Gastroesophageal sphincter (tissue), 4 donors: ENCODE measurements around the gene MAML3. TPM values are rescaled to one million over a fixed set of nuclear protein-coding genes. Genes with fewer than 3 reads are reported as not detected.

Source experiments
- ATAC-seq: fragments of 150-250 bp; one replicate; pipeline ENCODE4 v1.9.1; 2016; ENCODE audit warnings: mild to moderate bottlenecking, moderate library complexity
- H3K27ac ChIP-seq, 4 donors: fragments of 200-600 bp; sonication (generic) in 3 of 4; 1 replicate in 3 of 4; 2 replicates in 1 of 4; pipeline ENCODE4 v1.5.1; 2016 to 2019
- H3K27me3 ChIP-seq: fragments of 200-600 bp; sonication (generic); one replicate; pipeline ENCODE4 v1.5.1; 2019
- H3K36me3 ChIP-seq, 2 donors: fragments of 200-600 bp; sonication (generic); one replicate each; pipeline ENCODE4 v1.5.1; 2019; ENCODE audit warnings: control low read depth in 1 of 2
- H3K4me1 ChIP-seq, 3 donors: fragments of 200-600 bp; sonication (generic); 1 replicate in 2 of 3; 2 replicates in 1 of 3; pipeline ENCODE4 v1.5.1; 2016 to 2019; ENCODE audit warnings: control low read depth in 2 of 3
- H3K4me3 ChIP-seq, 2 donors: fragments of 200-600 bp; sonication (generic); one replicate each; pipeline ENCODE4 v1.5.1; 2019; ENCODE audit warnings: mild to moderate bottlenecking in 1 of 2, moderate library complexity in 1 of 2
- H3K9me3 ChIP-seq, 3 donors: fragments of 200-600 bp; sonication (generic); one replicate each; pipeline ENCODE4 v1.5.1; 2017 to 2019; ENCODE audit warnings: control low read depth in 2 of 3
- EP300 ChIP-seq: sonication (generic); formaldehyde crosslinking; IDR thresholded peaks from one replicate; pipeline ENCODE4 v1.6.1; 2017; ENCODE audit warnings: antibody characterized with exemption, mild to moderate bottlenecking
- POLR2A ChIP-seq, 2 donors: fragments of 450-650 bp; IDR thresholded peaks; one replicate each; pipeline ENCODE4 v1.6.1; 2017; ENCODE audit warnings: antibody characterized with exemption in 2 of 2, mild to moderate bottlenecking in 2 of 2, moderate library complexity in 1 of 2
- POLR2AphosphoS5 ChIP-seq: sonication (generic); formaldehyde crosslinking; IDR thresholded peaks from one replicate; pipeline ENCODE4 v1.6.1; 2017; ENCODE audit warnings: antibody characterized with exemption
- WGBS, 2 donors: methylation state at CpG; one replicate each; pipeline ENCODE4 v1.1.5; 2018; ENCODE audit warnings: low coverage in 1 of 2; 5-methylcytosine and 5-hydroxymethylcytosine counted together
- total RNA-seq, 4 donors: library from RNA; depleted of rRNA; stranded (reverse); fragments of >200 nt; gene quantifications; one replicate each; pipeline ENCODE4 v1.1.0, GENCODE V29; 2016
- TF ChIP-seq, protein P1 (sequence below), 4 experiments: fragments of 200-600 bp in 2 of 4; fragments of 450-650 bp in 2 of 4; sonication (generic) in 1 of 4; IDR thresholded peaks; one replicate each; pipeline ENCODE4 v1.5.1; 2017 to 2019; ENCODE audit warnings: antibody characterized with exemption in 4 of 4, mild to moderate bottlenecking in 2 of 4, moderate library complexity in 2 of 4

The MAML3 gene
- total RNA-seq, 4 donors from 2014 or later: 5.3 to 10.6 (median 9.3) TPM

DNA sequence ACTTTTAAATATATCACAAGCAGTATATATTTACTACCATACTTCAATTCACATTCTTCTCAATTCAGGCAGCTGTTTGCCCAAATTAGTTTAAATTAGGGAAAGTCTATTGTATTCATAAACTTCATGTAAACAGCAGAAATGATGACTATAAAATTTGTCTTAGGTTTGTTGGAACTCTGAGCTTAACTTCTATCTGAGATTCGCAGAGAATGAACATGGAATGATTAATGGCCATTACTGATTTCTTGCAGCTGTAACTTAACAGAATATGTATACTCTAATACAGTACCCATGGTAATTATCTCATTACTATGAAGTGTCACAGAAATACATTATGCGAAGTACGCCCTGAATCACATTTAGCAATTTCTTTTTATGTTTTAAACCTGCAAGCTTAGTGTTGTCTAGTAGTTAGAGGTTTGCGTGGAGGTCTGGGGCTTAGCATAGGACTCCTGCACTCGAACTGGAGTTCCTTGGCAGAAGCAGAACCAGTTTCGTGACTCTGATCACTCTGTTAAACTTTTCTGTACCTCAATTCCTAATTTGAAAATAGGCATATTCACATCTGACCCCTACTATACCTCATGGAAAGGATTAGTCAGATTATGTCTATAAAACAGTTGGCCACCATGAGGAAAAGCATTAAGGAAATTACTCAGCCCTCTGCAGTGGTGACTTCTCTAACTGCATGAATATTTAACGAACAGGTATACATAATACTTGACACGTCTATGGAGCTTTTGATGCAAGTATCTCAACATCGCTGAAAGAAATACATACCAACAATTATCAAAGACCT lies 245.1 kb downstream of the MAML3 start:
- no peak overlapping the region for H3K27ac ChIP-seq
- H3K9me3 ChIP-seq: no peaks in the 10 kb centered on the region
- no peak overlapping the region for H3K4me3 ChIP-seq
- H3K27me3 ChIP-seq: no peaks in the 10 kb centered on the region
- TF ChIP-seq POLR2A (IDR thresholded peaks at IDR 0.05) (no peak), POLR2AphosphoS5 (no peak), EP300 (no peak)
- TF ChIP-seq, protein P1, sequence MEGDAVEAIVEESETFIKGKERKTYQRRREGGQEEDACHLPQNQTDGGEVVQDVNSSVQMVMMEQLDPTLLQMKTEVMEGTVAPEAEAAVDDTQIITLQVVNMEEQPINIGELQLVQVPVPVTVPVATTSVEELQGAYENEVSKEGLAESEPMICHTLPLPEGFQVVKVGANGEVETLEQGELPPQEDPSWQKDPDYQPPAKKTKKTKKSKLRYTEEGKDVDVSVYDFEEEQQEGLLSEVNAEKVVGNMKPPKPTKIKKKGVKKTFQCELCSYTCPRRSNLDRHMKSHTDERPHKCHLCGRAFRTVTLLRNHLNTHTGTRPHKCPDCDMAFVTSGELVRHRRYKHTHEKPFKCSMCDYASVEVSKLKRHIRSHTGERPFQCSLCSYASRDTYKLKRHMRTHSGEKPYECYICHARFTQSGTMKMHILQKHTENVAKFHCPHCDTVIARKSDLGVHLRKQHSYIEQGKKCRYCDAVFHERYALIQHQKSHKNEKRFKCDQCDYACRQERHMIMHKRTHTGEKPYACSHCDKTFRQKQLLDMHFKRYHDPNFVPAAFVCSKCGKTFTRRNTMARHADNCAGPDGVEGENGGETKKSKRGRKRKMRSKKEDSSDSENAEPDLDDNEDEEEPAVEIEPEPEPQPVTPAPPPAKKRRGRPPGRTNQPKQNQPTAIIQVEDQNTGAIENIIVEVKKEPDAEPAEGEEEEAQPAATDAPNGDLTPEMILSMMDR (IDR thresholded peaks at IDR 0.05): no peak
- 53 to 68% methylated on average over 9 of the region's 9 CpGs for WGBS, 2 donors
- no peaks in the 10 kb centered on the region for H3K36me3 ChIP-seq
- ATAC-seq: no peak
- peaks cover 0 to 27% (median 3%) of the 10 kb centered on the region in 3 donors for H3K4me1 ChIP-seq

DNA sequence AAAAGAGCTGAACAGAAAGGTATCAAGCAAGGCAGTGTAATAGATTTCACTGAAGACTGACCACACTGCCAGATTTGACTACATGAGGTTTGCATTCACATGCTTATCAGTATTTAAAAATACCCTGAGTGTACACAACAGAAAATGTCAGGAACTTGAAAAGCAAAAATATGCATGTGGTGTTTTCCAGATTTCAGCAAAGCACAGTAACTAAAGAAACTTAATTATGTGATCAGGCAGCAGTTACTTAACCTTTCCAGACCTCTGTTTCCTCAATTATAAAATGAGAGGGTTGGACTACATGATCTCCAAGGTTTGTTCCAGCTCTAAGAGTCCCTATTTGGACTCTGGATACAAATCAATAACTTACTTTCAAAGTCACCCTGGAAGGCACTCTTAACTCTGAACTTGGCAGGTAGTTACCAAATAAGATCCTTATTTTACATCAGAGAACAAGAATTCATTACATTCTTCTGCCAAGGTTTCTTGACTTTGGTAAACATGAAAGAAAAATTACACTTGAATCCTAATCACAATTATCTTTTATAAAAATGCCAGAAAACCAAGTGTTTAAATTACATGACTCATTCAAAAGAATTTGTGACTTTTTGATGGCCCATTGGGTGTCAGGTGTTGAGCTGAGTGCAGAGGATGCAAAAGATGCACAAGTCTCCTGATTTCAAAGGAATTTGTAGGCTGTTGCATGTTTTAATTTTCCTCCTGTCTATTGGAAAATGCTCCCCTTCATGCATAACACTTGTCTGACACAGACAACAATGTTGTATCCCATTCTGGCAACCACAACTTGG lies 246.8 kb downstream of the MAML3 start:
- H3K36me3 ChIP-seq: no peaks in the 10 kb centered on the region
- H3K9me3 ChIP-seq: no peaks in the 10 kb centered on the region
- no peak overlapping the region for H3K4me3 ChIP-seq
- no peaks in the 10 kb centered on the region for H3K27me3 ChIP-seq
- ATAC-seq: no peak
- TF ChIP-seq, protein P1 (IDR thresholded peaks at IDR 0.05): no peak
- no peak for TF ChIP-seq POLR2AphosphoS5
- TF ChIP-seq POLR2A (IDR thresholded peaks at IDR 0.05): no peak
- no peak for TF ChIP-seq EP300
- H3K4me1 ChIP-seq: peaks cover 0 to 28% (median 3%) of the 10 kb centered on the region in 3 donors
- H3K27ac ChIP-seq: no peak overlapping the region

DNA sequence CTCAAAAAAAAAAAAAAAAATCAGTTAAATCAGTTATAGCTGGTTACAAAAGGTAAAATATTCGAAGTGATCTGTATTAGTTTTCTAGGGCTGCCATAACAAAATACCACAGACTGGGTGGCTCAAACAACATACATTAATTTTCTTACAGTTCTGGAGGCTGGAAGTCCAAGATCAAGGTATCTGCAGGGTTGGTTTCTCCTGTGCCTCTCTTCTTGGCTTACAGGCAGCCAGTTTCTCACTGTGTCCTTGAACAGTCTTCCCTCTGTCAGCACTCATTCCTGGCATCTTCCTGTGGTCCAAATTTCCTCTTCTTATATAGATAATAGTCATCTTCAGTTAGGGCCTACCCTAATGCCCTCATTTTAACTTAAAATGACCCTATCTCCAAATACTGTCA lies 248.5 kb downstream of the MAML3 start:
- no peaks in the 10 kb centered on the region for H3K9me3 ChIP-seq
- ATAC-seq: no peak
- no peak overlapping the region for H3K4me3 ChIP-seq
- no peaks in the 10 kb centered on the region for H3K36me3 ChIP-seq
- H3K27ac ChIP-seq: no peak overlapping the region
- WGBS, 2 donors: 71 to 93% methylated on average over 1 of the region's 1 CpG
- H3K4me1 ChIP-seq: peaks cover 0 to 44% (median 3%) of the 10 kb centered on the region in 3 donors
- H3K27me3 ChIP-seq: no peaks in the 10 kb centered on the region
- TF ChIP-seq POLR2A (IDR thresholded peaks at IDR 0.05) (no peak), POLR2AphosphoS5 (no peak), EP300 (no peak)
- TF ChIP-seq, protein P1 (IDR thresholded peaks at IDR 0.05): no peak

DNA sequence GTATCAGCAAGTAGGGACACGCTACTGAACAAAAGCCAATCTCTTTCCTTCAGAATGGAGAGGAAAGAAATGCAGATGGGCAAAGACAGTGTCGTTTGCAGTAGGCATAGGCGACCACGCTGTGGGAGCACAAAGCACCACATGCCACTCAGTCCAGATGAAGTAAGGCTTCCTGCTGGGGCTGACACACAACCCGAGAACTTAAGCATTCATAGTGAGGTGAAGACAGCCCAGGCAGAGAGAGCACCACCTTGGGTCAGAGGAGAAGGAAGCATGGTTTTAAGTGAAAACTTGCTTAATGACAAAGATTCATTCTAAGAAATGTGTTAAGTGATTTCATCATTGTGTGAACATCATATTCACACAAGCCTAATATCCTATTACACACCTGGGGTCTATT lies 249.6 kb downstream of the MAML3 start:
- 100% methylated on average over 3 of the region's 5 CpGs; no CpG with 5 or more reads in 1 of the 2 donors for WGBS, 2 donors

More for the DNA sequence above, 249.6 kb downstream of the MAML3 start:
- no peaks in the 10 kb centered on the region for H3K27me3 ChIP-seq
- H3K36me3 ChIP-seq: no peaks in the 10 kb centered on the region
- peaks cover 0 to 44% (median 3%) of the 10 kb centered on the region in 3 donors for H3K4me1 ChIP-seq
- no peak for ATAC-seq
- H3K4me3 ChIP-seq: no peak overlapping the region
- H3K27ac ChIP-seq: no peak overlapping the region
- TF ChIP-seq, protein P1 (IDR thresholded peaks at IDR 0.05): no peak
- TF ChIP-seq EP300 (no peak), POLR2A (IDR thresholded peaks at IDR 0.05) (no peak), POLR2AphosphoS5 (no peak)
- H3K9me3 ChIP-seq: no peaks in the 10 kb centered on the region
